ENCODE results near the gene TYW1B.
"Not testable (repeated sequence)": the region's sequence is repeated elsewhere in the genome, so short reads cannot be mapped to it uniquely, and the experiment has no call there.

DNA sequence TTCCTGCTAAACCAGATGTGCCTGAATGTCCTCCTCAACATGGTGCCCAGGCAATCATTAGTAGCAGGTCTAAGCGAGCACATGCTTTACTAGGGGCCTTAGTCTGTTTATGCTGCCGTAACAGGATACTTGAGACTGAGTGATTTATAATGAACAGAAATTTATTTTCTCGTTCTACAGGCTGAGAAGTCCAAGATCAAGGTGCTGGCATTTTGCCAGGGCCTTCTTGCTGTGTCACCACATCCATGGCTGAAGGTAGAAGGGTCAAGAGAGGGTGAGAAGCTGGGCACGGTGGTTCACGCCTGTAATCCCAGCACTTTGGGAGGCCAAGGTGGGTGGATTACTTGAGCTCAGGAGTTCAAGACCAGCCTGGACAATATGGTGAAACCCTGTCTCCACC lies 273.6 kb downstream of the TYW1B start:
- TF ChIP-seq, protein P1, sequence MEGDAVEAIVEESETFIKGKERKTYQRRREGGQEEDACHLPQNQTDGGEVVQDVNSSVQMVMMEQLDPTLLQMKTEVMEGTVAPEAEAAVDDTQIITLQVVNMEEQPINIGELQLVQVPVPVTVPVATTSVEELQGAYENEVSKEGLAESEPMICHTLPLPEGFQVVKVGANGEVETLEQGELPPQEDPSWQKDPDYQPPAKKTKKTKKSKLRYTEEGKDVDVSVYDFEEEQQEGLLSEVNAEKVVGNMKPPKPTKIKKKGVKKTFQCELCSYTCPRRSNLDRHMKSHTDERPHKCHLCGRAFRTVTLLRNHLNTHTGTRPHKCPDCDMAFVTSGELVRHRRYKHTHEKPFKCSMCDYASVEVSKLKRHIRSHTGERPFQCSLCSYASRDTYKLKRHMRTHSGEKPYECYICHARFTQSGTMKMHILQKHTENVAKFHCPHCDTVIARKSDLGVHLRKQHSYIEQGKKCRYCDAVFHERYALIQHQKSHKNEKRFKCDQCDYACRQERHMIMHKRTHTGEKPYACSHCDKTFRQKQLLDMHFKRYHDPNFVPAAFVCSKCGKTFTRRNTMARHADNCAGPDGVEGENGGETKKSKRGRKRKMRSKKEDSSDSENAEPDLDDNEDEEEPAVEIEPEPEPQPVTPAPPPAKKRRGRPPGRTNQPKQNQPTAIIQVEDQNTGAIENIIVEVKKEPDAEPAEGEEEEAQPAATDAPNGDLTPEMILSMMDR (IDR thresholded peaks at IDR 0.05) = not testable (repeated sequence)
- TF ChIP-seq POLR2A, POLR2AphosphoS5 (IDR thresholded peaks at IDR 0.05): not testable (repeated sequence)
